DND-41 (cell line): Measurements from ENCODE around the gene SOWAHC.

Experiments used
- EZH2 ChIP-seq: IDR thresholded peaks from 3 replicates; pipeline ENCODE4 v1.6.1; 2012; ENCODE audit warnings: borderline replicate concordance, low read depth, mild to moderate bottlenecking, moderate library complexity, low read length, inconsistent platforms; ENCODE audit not compliant: severe bottlenecking
- TF ChIP-seq, protein P1 (sequence below): IDR thresholded peaks from 2 replicates; pipeline ENCODE4 v1.5.1; 2012; ENCODE audit warnings: borderline replicate concordance, low read length, moderate library complexity, mild to moderate bottlenecking; ENCODE audit not compliant: poor library complexity, severe bottlenecking; ENCODE audit errors: extremely low read depth

DNA sequence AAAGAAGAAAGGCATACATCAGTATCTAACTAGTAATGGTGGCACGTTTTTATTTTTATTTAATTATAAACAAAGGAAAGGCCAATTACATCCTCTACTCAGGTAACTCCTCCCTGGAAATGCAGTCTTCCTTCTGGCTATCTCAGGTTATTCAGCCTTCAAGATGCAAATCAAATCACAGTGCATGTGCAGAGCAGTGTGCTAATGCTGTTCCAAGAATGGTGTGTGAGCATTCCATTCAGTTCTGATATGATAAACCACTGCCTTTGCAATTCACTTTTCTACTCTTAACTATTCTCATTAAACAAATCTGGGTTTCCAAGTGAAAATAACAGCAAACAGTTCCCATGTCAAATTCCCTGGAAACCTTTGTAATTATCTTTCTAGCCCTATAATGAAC is 38.8 kb upstream of the SOWAHC start:
- TF ChIP-seq, protein P1, sequence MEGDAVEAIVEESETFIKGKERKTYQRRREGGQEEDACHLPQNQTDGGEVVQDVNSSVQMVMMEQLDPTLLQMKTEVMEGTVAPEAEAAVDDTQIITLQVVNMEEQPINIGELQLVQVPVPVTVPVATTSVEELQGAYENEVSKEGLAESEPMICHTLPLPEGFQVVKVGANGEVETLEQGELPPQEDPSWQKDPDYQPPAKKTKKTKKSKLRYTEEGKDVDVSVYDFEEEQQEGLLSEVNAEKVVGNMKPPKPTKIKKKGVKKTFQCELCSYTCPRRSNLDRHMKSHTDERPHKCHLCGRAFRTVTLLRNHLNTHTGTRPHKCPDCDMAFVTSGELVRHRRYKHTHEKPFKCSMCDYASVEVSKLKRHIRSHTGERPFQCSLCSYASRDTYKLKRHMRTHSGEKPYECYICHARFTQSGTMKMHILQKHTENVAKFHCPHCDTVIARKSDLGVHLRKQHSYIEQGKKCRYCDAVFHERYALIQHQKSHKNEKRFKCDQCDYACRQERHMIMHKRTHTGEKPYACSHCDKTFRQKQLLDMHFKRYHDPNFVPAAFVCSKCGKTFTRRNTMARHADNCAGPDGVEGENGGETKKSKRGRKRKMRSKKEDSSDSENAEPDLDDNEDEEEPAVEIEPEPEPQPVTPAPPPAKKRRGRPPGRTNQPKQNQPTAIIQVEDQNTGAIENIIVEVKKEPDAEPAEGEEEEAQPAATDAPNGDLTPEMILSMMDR: no peak
- no peak for TF ChIP-seq EZH2
